MM.1S (cell line): ENCODE results near the gene NRSN1.

Source experiments
- DNase-seq: peaks from one replicate; pipeline ENCODE4 v3.0.0-alpha.2; 2015
- H2AFZ ChIP-seq: fragments of 300-600 bp; sonication (generic); 2 replicates; pipeline ENCODE4 v1.6.0; 2016; ENCODE audit warnings: antibody characterized with exemption, low read length
- H3F3A ChIP-seq: fragments of 300-600 bp; sonication (generic); 2 replicates; pipeline ENCODE4 v1.6.1; 2016; ENCODE audit warnings: mild to moderate bottlenecking, antibody characterized with exemption, low read length, moderate library complexity, mixed read lengths; ENCODE audit not compliant: insufficient read depth
- H3K27ac ChIP-seq: fragments of 300-600 bp; sonication (generic); 2 replicates; pipeline ENCODE4 v1.5.1; 2016; ENCODE audit warnings: mild to moderate bottlenecking, low read length
- H3K27me3 ChIP-seq: fragments of 300-600 bp; sonication (generic); replicated peaks from 2 replicates; pipeline ENCODE4 v1.6.0; 2016; ENCODE audit warnings: low read length; ENCODE audit not compliant: insufficient read depth
- H3K36me3 ChIP-seq: fragments of 300-600 bp; sonication (generic); replicated peaks from 2 replicates; pipeline ENCODE4 v1.6.1; 2016; ENCODE audit warnings: mild to moderate bottlenecking, low read length, mixed read lengths; ENCODE audit not compliant: insufficient read depth
- H3K4me1 ChIP-seq: fragments of 300-600 bp; sonication (generic); 2 replicates; pipeline ENCODE4 v1.6.1; 2016; ENCODE audit warnings: low read length, mixed read lengths
- H3K4me2 ChIP-seq: fragments of 300-600 bp; sonication (generic); 2 replicates; pipeline ENCODE4 v1.6.0; 2016; ENCODE audit warnings: low read depth, low read length
- H3K4me3 ChIP-seq: fragments of 300-600 bp; sonication (generic); 2 replicates; pipeline ENCODE4 v1.5.1; 2016; ENCODE audit warnings: low read length, mixed read lengths
- H3K79me2 ChIP-seq: fragments of 300-600 bp; sonication (generic); 2 replicates; pipeline ENCODE4 v1.6.1; 2016; ENCODE audit warnings: mixed run types, low read length, mixed read lengths
- H3K9ac ChIP-seq: fragments of 300-600 bp; sonication (generic); 2 replicates; pipeline ENCODE4 v1.6.1; 2016; ENCODE audit warnings: low read length, mixed read lengths
- H3K9me2 ChIP-seq: fragments of 300-600 bp; sonication (generic); replicated peaks from 2 replicates; pipeline ENCODE4 v1.6.1; 2016; ENCODE audit warnings: mild to moderate bottlenecking, low read length, mixed read lengths; ENCODE audit not compliant: insufficient read depth
- H3K9me3 ChIP-seq: fragments of 300-600 bp; sonication (generic); replicated peaks from 2 replicates; pipeline ENCODE4 v1.6.1; 2016; ENCODE audit warnings: mild to moderate bottlenecking, low read length, mixed read lengths; ENCODE audit not compliant: insufficient read depth
- H4K20me1 ChIP-seq: fragments of 300-600 bp; sonication (generic); 2 replicates; pipeline ENCODE4 v1.6.1; 2016; ENCODE audit warnings: mild to moderate bottlenecking, low read length, moderate library complexity, mixed read lengths; ENCODE audit not compliant: insufficient read depth
- EZH2 ChIP-seq: fragments of 300-600 bp; sonication (generic); optimal IDR thresholded peaks from 2 replicates; pipeline ENCODE3; 2017; ENCODE audit warnings: low read depth, mild to moderate bottlenecking, antibody characterized with exemption, low read length, mixed read lengths
- EZH2phosphoT487 ChIP-seq: fragments of 300-600 bp; sonication (generic); IDR thresholded peaks from 2 replicates; pipeline ENCODE4 v1.6.1; 2018; ENCODE audit warnings: antibody characterized with exemption, low read length
- TF ChIP-seq, protein P1 (sequence below): fragments of 300-600 bp; sonication (generic); IDR thresholded peaks from 2 replicates; pipeline ENCODE4 v1.5.1; 2016; ENCODE audit warnings: antibody characterized with exemption, low read length, mixed read lengths

NRSN1 gene

DNA sequence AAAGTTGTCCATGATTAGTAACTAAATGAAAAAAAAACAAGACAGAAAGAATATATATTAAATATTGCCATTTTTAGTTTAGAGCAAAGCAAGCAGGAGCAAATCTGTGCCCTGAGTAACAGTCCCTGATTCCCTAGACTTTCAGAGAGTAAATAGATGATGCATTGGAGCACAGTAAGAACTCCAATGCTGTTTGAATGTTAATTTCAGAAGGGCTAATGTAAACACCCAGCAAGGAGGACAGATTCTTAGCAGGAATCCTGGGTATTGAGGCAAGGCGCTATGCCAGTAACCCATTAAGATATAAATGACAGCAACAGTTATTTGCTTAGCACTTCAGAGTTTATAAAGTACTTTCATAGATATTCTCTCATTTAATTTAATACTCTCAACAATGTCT is 15.6 kb upstream of the NRSN1 start:
- no peaks in the 10 kb centered on the region for H3K4me1 ChIP-seq
- TF ChIP-seq, protein P1, sequence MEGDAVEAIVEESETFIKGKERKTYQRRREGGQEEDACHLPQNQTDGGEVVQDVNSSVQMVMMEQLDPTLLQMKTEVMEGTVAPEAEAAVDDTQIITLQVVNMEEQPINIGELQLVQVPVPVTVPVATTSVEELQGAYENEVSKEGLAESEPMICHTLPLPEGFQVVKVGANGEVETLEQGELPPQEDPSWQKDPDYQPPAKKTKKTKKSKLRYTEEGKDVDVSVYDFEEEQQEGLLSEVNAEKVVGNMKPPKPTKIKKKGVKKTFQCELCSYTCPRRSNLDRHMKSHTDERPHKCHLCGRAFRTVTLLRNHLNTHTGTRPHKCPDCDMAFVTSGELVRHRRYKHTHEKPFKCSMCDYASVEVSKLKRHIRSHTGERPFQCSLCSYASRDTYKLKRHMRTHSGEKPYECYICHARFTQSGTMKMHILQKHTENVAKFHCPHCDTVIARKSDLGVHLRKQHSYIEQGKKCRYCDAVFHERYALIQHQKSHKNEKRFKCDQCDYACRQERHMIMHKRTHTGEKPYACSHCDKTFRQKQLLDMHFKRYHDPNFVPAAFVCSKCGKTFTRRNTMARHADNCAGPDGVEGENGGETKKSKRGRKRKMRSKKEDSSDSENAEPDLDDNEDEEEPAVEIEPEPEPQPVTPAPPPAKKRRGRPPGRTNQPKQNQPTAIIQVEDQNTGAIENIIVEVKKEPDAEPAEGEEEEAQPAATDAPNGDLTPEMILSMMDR: no peak
- TF ChIP-seq EZH2phosphoT487: no peak
- TF ChIP-seq EZH2: no peak
- DNase-seq: no peak
- no peaks in the 10 kb centered on the region for H3K79me2 ChIP-seq
- H3K9me3 ChIP-seq: no peaks in the 10 kb centered on the region
- no peaks in the 10 kb centered on the region for H4K20me1 ChIP-seq
- no peaks in the 10 kb centered on the region for H3K9me2 ChIP-seq
- no peak overlapping the region for H3K9ac ChIP-seq
- no peak overlapping the region for H3K27ac ChIP-seq
- no peaks in the 10 kb centered on the region for H3K36me3 ChIP-seq
- no peaks in the 10 kb centered on the region for H3F3A ChIP-seq
- no peak overlapping the region for H2AFZ ChIP-seq
- no peak overlapping the region for H3K4me3 ChIP-seq
- no peaks in the 10 kb centered on the region for H3K27me3 ChIP-seq
- H3K4me2 ChIP-seq: no peak overlapping the region

DNA sequence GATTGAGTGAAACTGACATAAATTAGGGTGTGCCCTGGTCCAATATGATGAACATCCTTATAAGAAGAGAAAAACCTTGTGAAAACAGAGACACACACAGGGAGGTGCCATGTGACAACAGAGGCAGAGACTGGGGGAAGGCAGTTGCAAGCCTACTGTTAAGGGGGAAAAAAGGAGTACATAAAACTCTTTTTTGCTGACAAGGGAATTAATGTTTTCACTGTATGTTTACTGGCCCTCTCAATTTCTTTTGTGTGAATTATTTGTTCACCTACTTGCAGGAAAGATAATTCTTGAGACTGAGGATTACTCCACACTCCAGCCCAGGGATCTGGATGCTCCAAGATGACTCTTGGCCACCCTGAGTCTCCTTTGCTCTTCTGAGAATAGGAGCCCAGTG is 12.1 kb upstream of the NRSN1 start:
- TF ChIP-seq EZH2: no peak
- no peak overlapping the region for H3K4me3 ChIP-seq
- no peaks in the 10 kb centered on the region for H3K4me1 ChIP-seq
- H3K36me3 ChIP-seq: no peaks in the 10 kb centered on the region
- H3F3A ChIP-seq: no peaks in the 10 kb centered on the region
- no peak overlapping the region for H3K4me2 ChIP-seq
- H3K9ac ChIP-seq: no peak overlapping the region
- H3K9me2 ChIP-seq: no peaks in the 10 kb centered on the region
- H2AFZ ChIP-seq: no peak overlapping the region
- H3K9me3 ChIP-seq: no peaks in the 10 kb centered on the region
- H4K20me1 ChIP-seq: no peaks in the 10 kb centered on the region
- H3K27me3 ChIP-seq: no peaks in the 10 kb centered on the region
- no peaks in the 10 kb centered on the region for H3K79me2 ChIP-seq
- DNase-seq: no peak
- H3K27ac ChIP-seq: no peak overlapping the region

DNA sequence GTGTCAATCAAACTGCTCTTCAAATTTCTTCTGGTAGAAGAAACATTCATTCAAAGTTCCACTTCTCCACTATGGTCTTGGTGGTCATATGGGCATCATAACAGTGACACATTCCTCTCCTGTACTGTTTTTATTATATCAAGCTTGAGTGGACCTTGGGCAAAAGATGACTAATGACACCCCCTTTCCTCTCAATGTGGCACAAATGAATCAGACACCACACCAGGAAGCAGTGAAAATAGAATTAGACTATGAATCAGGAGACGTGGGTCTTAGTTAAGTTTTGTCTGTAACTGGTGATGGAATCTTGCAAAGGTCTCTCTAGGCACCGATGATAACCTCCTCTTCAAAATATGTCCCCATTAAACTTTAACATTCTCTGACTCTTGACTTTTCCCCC is 9.0 kb upstream of the NRSN1 start:
- TF ChIP-seq EZH2: no peak
- TF ChIP-seq EZH2phosphoT487: no peak
- TF ChIP-seq, protein P1: no peak

DNA sequence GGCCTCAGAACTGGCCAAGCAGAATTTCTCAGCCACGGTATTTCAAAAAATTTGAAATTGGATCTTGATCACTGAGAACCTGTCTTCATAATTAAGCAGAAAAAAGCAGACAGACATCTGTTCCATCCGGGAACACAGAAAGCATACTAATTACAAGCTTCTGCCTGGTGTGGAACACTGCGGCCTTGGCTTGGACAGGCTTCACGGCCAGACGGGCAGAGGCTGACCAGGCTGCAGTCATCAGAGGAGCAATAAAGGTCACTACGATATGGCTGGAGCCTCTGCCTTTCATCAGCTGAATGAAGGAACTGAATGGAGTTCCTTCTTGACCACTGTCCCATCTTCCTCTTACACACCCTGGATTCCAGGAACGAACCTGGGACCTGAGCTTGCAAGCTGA is 3.9 kb upstream of the NRSN1 start:
- Histone ChIP-seq H3F3A (no peaks in the 10 kb centered on the region), H3K4me2 (no peak overlapping the region), H3K79me2 (no peaks in the 10 kb centered on the region), H3K27ac (no peak overlapping the region), H4K20me1 (no peaks in the 10 kb centered on the region), H3K9me2 (no peaks in the 10 kb centered on the region), H3K4me3 (no peak overlapping the region), H3K9ac (no peak overlapping the region), H3K27me3 (no peaks in the 10 kb centered on the region), H3K4me1 (no peaks in the 10 kb centered on the region), H2AFZ (no peak overlapping the region), H3K9me3 (no peaks in the 10 kb centered on the region), H3K36me3 (no peaks in the 10 kb centered on the region)
- DNase-seq: no peak
- TF ChIP-seq EZH2 (no peak), EZH2phosphoT487 (no peak)
- TF ChIP-seq, protein P1: no peak

More for the DNA sequence above, 9.0 kb upstream of the NRSN1 start:
- Histone ChIP-seq H3K4me2 (no peak overlapping the region), H2AFZ (no peak overlapping the region), H3K27me3 (no peaks in the 10 kb centered on the region), H3K9me2 (no peaks in the 10 kb centered on the region), H3K9ac (no peak overlapping the region), H3K9me3 (no peaks in the 10 kb centered on the region), H3K4me1 (no peaks in the 10 kb centered on the region), H3K79me2 (no peaks in the 10 kb centered on the region), H3K4me3 (no peak overlapping the region), H4K20me1 (no peaks in the 10 kb centered on the region), H3K27ac (no peak overlapping the region), H3K36me3 (no peaks in the 10 kb centered on the region), H3F3A (no peaks in the 10 kb centered on the region)
- DNase-seq: no peak
